H1 (cell line): Measurements from ENCODE around the gene MYL6B. TPM values are rescaled to one million over a fixed set of nuclear protein-coding genes. Genes with fewer than 3 reads are reported as not detected.

Experiments
- ASH2L ChIP-seq: fragments of 200-600, 300-600 bp; sonication (generic); IDR thresholded peaks from one replicate; pipeline ENCODE4 v1.7.1; 2017; ENCODE audit warnings: low read length
- BACH1 ChIP-seq: IDR thresholded peaks from 2 replicates; pipeline ENCODE4 v1.6.1; 2012; ENCODE audit warnings: low read length, improper control_type of control experiment
- CBX5 ChIP-seq: fragments of 300-800, 300-1000 bp; sonication (generic); IDR thresholded peaks from 2 replicates; pipeline ENCODE4 v1.7.1; 2016; ENCODE audit warnings: antibody characterized with exemption, low read length, low read depth
- CHD1 ChIP-seq: IDR thresholded peaks from 2 replicates; pipeline ENCODE4 v1.6.1; 2012; ENCODE audit warnings: low read depth, low read length, improper control_type of control experiment
- EGR1 ChIP-seq: IDR thresholded peaks from 2 replicates; pipeline ENCODE4 v1.6.1; 2011; ENCODE audit warnings: low read depth, low read length, borderline replicate concordance
- EZH2 ChIP-seq: fragments of 200-600 bp; sonication (generic); IDR thresholded peaks from 2 replicates; pipeline ENCODE4 v1.7.1; 2012; ENCODE audit warnings: low read depth, mild to moderate bottlenecking, moderate library complexity, low read length, inconsistent platforms; ENCODE audit not compliant: severe bottlenecking
- FOSL1 ChIP-seq: IDR thresholded peaks from 2 replicates; pipeline ENCODE4 v1.6.1; 2011; ENCODE audit warnings: mild to moderate bottlenecking, low read depth, low read length, moderate library complexity; ENCODE audit not compliant: insufficient read depth
- GABPA ChIP-seq: IDR thresholded peaks from 2 replicates; pipeline ENCODE4 v1.6.1; 2011; ENCODE audit warnings: mild to moderate bottlenecking, low read length, moderate library complexity, borderline replicate concordance; ENCODE audit not compliant: insufficient read depth
- HDAC6 ChIP-seq: IDR thresholded peaks from one replicate; pipeline ENCODE4 v1.7.1; 2012; ENCODE audit warnings: low read depth, mild to moderate bottlenecking, inconsistent platforms, low read length, moderate library complexity
- KDM4A ChIP-seq: IDR thresholded peaks from one replicate; pipeline ENCODE4 v1.7.1; 2012; ENCODE audit warnings: low read depth, mild to moderate bottlenecking, moderate library complexity, low read length, inconsistent platforms; ENCODE audit not compliant: severe bottlenecking
- MAX ChIP-seq: IDR thresholded peaks from 2 replicates; pipeline ENCODE4 v1.6.1; 2012; ENCODE audit warnings: inconsistent platforms
- PHF8 ChIP-seq: fragments of 200-600 bp; sonication (generic); conservative IDR thresholded peaks from 2 replicates; pipeline ENCODE4 v1.7.1; 2012; ENCODE audit warnings: low read depth, mild to moderate bottlenecking, inconsistent platforms, low read length, moderate library complexity
- POLR2A ChIP-seq, 2 experiments: IDR thresholded peaks; 1 replicate in 1 of 2; 2 replicates in 1 of 2; pipeline ENCODE4 v1.6.1; 2011; ENCODE audit warnings: low read depth in 2 of 2, low read length in 2 of 2, mild to moderate bottlenecking in 2 of 2; ENCODE audit errors: control extremely low read depth in 1 of 2
- RFX5 ChIP-seq: IDR thresholded peaks from 2 replicates; pipeline ENCODE4 v1.6.1; 2011; ENCODE audit warnings: low read depth, low read length, improper control_type of control experiment, borderline replicate concordance
- RNF2 ChIP-seq: fragments of 200-900, 300-1000 bp; sonication (generic); IDR thresholded peaks from 2 replicates; pipeline ENCODE4 v1.7.1; 2016; ENCODE audit warnings: borderline replicate concordance, low read depth, mild to moderate bottlenecking, antibody characterized with exemption, low read length; ENCODE audit not compliant: poor library complexity, severe bottlenecking; ENCODE audit errors: missing control alignments
- RXRA ChIP-seq: IDR thresholded peaks from 2 replicates; pipeline ENCODE4 v1.6.1; 2011; ENCODE audit warnings: low read depth, mild to moderate bottlenecking, low read length, moderate library complexity; ENCODE audit not compliant: insufficient read depth
- SIRT6 ChIP-seq: IDR thresholded peaks from one replicate; pipeline ENCODE4 v1.7.1; 2012; ENCODE audit warnings: low read length, inconsistent platforms
- SIX5 ChIP-seq: IDR thresholded peaks from 2 replicates; pipeline ENCODE4 v1.6.1; 2011; ENCODE audit warnings: mild to moderate bottlenecking, low read depth, low read length
- SP1 ChIP-seq: IDR thresholded peaks from 2 replicates; pipeline ENCODE4 v1.6.1; 2011; ENCODE audit warnings: low read depth, low read length
- SP2 ChIP-seq: IDR thresholded peaks from 2 replicates; pipeline ENCODE4 v1.6.1; 2012; ENCODE audit warnings: mild to moderate bottlenecking, low read length, inconsistent platforms
- TAF7 ChIP-seq: optimal IDR thresholded peaks from 2 replicates; pipeline ENCODE3; 2011; ENCODE audit warnings: low read depth, mild to moderate bottlenecking, inconsistent platforms, low read length, moderate library complexity, borderline replicate concordance
- TBP ChIP-seq: IDR thresholded peaks from 2 replicates; pipeline ENCODE4 v1.6.1; 2011; ENCODE audit warnings: low read depth, low read length, improper control_type of control experiment
- polyA plus RNA-seq, 7 experiments: library from polyadenylated mRNA; depleted of rRNA in 3 of 7; stranded (reverse) in 5 of 7; unstranded in 2 of 7; fragments of >200 nt in 5 of 7; fragments of 200-250 nt in 2 of 7; gene quantifications; 1 replicate in 5 of 7; 2 replicates in 1 of 7; 4 replicates in 1 of 7; pipeline versions ENCODE4 v1.2.1 to v1.2.3, GENCODE V29; 2011 to 2013; ENCODE audit warnings: missing spikeins in 2 of 7, mixed read lengths in 2 of 7
- total RNA-seq: library from RNA; stranded (reverse); fragmentation: NEBNext Ultra II Directional; extraction: Animal tissue kit (Norgen Biotek cat#: 25700); gene quantifications from 2 replicates; pipeline ENCODE4 v1.2.1, GENCODE V29; 2021
- TF ChIP-seq, protein P1 (sequence below): IDR thresholded peaks from 2 replicates; pipeline ENCODE4 v1.6.1; 2012; ENCODE audit warnings: low read length, inconsistent platforms

Gene MYL6B
- total and polyA plus RNA-seq, 2 of the 8 experiments (the other 6 are each of a cell fraction or from before 2014, with no cell fraction given), result 163 to 202 TPM

DNA sequence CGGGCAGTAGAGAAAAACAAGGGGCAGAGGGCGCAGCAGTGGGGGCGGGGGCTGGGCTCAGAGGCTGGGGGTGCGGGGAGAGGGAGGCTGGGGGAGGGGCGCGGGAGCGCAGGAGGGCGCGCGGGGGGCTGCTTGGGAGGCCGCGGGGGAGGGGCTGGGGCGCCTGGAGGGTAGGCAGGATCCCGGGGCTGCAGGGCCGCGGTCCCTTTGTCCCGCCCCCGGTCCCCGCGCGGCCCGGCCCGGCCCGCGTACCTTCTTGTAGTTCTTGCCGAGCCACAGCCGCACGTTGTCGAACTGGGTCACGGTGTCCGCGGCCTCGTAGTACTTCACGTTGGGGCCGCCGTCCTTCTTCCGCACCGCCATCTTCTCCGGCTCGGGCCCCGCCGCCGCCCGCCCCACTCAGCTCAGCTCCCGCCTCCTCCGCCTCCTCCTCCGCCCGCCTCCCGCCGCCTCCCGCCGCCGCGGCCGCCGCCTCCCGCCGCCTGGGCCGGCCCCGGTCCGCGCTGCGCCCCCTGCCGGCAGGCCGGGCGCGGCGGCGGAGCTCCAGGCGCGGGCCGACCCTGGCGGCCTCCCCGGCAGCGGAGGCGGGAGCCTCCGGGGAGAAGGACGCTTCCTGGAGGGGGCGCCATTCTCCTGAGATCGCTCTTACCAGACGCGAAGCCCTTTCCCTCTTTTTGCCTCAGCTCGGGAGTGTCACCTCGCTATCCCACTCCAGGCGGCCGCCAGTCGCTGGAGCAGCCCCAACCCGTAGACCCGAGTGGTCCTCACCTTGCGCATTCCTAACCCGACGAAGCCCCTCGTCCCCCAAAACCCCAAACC, 36.9 kb downstream of the MYL6B start, which contains the start of gene SMARCC2 (continued):
- peak; percentile 83 for TF ChIP-seq PHF8
- no peak for TF ChIP-seq KDM4A
- no peak for TF ChIP-seq RXRA
- TF ChIP-seq BACH1, result no peak
- TF ChIP-seq RNF2, result no peak
- peak; percentile 24 to 65 for TF ChIP-seq POLR2A (IDR thresholded peaks at IDR 0.05; ENCODE audit: control extremely low read depth in 1 of 2, low read depth in 2 of 2, low read length in 2 of 2)
- no peak for TF ChIP-seq EZH2
- no peak for TF ChIP-seq HDAC6
- TF ChIP-seq, protein P1, sequence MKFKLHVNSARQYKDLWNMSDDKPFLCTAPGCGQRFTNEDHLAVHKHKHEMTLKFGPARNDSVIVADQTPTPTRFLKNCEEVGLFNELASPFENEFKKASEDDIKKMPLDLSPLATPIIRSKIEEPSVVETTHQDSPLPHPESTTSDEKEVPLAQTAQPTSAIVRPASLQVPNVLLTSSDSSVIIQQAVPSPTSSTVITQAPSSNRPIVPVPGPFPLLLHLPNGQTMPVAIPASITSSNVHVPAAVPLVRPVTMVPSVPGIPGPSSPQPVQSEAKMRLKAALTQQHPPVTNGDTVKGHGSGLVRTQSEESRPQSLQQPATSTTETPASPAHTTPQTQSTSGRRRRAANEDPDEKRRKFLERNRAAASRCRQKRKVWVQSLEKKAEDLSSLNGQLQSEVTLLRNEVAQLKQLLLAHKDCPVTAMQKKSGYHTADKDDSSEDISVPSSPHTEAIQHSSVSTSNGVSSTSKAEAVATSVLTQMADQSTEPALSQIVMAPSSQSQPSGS, result no peak
- TF ChIP-seq TAF7, result peak; percentile 21
- TF ChIP-seq FOSL1, result no peak
- TF ChIP-seq SIRT6, result no peak
- no peak for TF ChIP-seq CHD1
- no peak for TF ChIP-seq RFX5
- no peak for TF ChIP-seq SP2
- no peak for TF ChIP-seq ASH2L
- TF ChIP-seq EGR1, result peak; percentile 22; the same call in 1 of the 2 replicates
- TF ChIP-seq TBP, result peak; percentile 37; the same call in 1 of the 2 replicates
- no peak for TF ChIP-seq CBX5
- no peak for TF ChIP-seq SP1
- TF ChIP-seq MAX, result no peak
- 0 out of 2 replicates have a peak, but pooled peaks have one; percentile 4 for TF ChIP-seq GABPA
- TF ChIP-seq SIX5, result no peak
